ENCODE results near the gene NT5DC2.

Gene NT5DC2

GRCh38 chr3:52533623-52534280 lies at the start of gene NT5DC2:
NT5DC2 (minus strand) TSS chr3:52533857; CDS start chr3:52533737, 120 bp downstream.
- DNase-seq: peak; percentile 71

- no peak for DNase-seq
These were observed 40.7 kb upstream of the NT5DC2 start for GRCh38 chr3:52574056-52574965.

GRCh38 chr3:52572221-52572620 lies 38.6 kb upstream of the NT5DC2 start:
- no peak for DNase-seq

- DNase-seq: no peak
These were observed 36.4 kb upstream of the NT5DC2 start for GRCh38 chr3:52570076-52570475.

GRCh38 chr3:52568069-52568468 lies 34.4 kb upstream of the NT5DC2 start:
- DNase-seq: no peak

GRCh38 chr3:52563984-52564383 lies 30.3 kb upstream of the NT5DC2 start:
- no peak for DNase-seq

GRCh38 chr3:52561028-52561747 lies 27.5 kb upstream of the NT5DC2 start:
- no peak for DNase-seq

- no peak for DNase-seq
These were observed 24.8 kb upstream of the NT5DC2 start for GRCh38 chr3:52558436-52558835.

GRCh38 chr3:52557011-52557960 lies 23.6 kb upstream of the NT5DC2 start:
- DNase-seq: no peak

- DNase-seq: no peak
These were observed 21.4 kb upstream of the NT5DC2 start for GRCh38 chr3:52555056-52555455.

- no peak for DNase-seq
These were observed 20.5 kb upstream of the NT5DC2 start for GRCh38 chr3:52554026-52554755.

GRCh38 chr3:52552089-52552488 lies 18.4 kb upstream of the NT5DC2 start:
- DNase-seq: no peak

GRCh38 chr3:52551118-52551517 lies 17.5 kb upstream of the NT5DC2 start:
- no peak for DNase-seq

GRCh38 chr3:52547143-52547542 lies 13.5 kb upstream of the NT5DC2 start:
- DNase-seq: no peak

GRCh38 chr3:52546111-52546901 lies 12.6 kb upstream of the NT5DC2 start:
- DNase-seq: no peak

- DNase-seq: no peak
These were observed 11.3 kb upstream of the NT5DC2 start for GRCh38 chr3:52544937-52545336.

GRCh38 chr3:52541050-52541449 lies 7.4 kb upstream of the NT5DC2 start:
- no peak for DNase-seq

- DNase-seq: no peak
These were observed 5.5 kb upstream of the NT5DC2 start for GRCh38 chr3:52539010-52539653.

- no peak for DNase-seq
These were observed 4.2 kb upstream of the NT5DC2 start for GRCh38 chr3:52537726-52538421.

Measured in CD4-positive, alpha-beta T cell treated with Interleukin-10 for 1 hour (primary cell).